Measurements from ENCODE around the gene SGTA. TPM values are rescaled to one million over a fixed set of nuclear protein-coding genes. Genes with fewer than 3 reads are reported as not detected.

Gene SGTA
- total and polyA plus RNA-seq, 2 of the 13 experiments (the other 11 are each of a cell fraction or from before 2014, with no cell fraction given) = 43.9 to 47.4 TPM

GRCh38 chr19:2790557-2791271 lies 7.6 kb upstream of the SGTA start (continued):
- TF ChIP-seq ZBTB40 (IDR thresholded peaks at IDR 0.05) (no peak), ZBTB40 (CRISPR knock-in tag; IDR thresholded peaks at IDR 0.05) (no peak; the same call in 1 of the 2 replicates), SRY (CRISPR knock-in tag; IDR thresholded peaks at IDR 0.05) (no peak), ZFY (CRISPR knock-in tag; IDR thresholded peaks at IDR 0.05) (peak; percentile 42; the same call in 1 of the 2 replicates), ZNF841 (CRISPR knock-in tag; IDR thresholded peaks at IDR 0.05; ENCODE audit: borderline replicate concordance) (no peak), E2F2 (CRISPR knock-in tag; IDR thresholded peaks at IDR 0.05; ENCODE audit: borderline replicate concordance) (no peak), SMARCC2 (IDR thresholded peaks at IDR 0.05) (no peak), MAX (IDR thresholded peaks at IDR 0.05) (peak; percentile 81), ELF1 (CRISPR knock-in tag; IDR thresholded peaks at IDR 0.05) (peak; percentile 15; the same call in 1 of the 2 replicates), ZUFSP (CRISPR knock-in tag; IDR thresholded peaks at IDR 0.05; ENCODE audit: borderline replicate concordance) (no peak), ZNF724P (CRISPR knock-in tag; IDR thresholded peaks at IDR 0.05; ENCODE audit: borderline replicate concordance) (no peak), SIX1 (CRISPR knock-in tag; IDR thresholded peaks at IDR 0.05; ENCODE audit: borderline replicate concordance) (no peak), ZNF562 (CRISPR knock-in tag; IDR thresholded peaks at IDR 0.05; ENCODE audit: borderline replicate concordance) (no peak), CBX1 (IDR thresholded peaks at IDR 0.05; ENCODE audit: low read depth) (no peak), NCOA2 (CRISPR knock-in tag; IDR thresholded peaks at IDR 0.05) (peak; percentile 53), XBP1 (CRISPR knock-in tag; IDR thresholded peaks at IDR 0.05) (no peak), CREB3 (CRISPR knock-in tag; IDR thresholded peaks at IDR 0.05) (no peak)

Data from HepG2 (cell line).